NCI-H510A treated with DMSO at 0.1 percent for 48 hours (cell line): ENCODE measurements around the gene TRIM66.

Source experiments
- DNase-seq: peaks from one replicate; lab custom pipeline; 2025; lab: John Stamatoyannopoulos, UW

TRIM66 gene

DNA sequence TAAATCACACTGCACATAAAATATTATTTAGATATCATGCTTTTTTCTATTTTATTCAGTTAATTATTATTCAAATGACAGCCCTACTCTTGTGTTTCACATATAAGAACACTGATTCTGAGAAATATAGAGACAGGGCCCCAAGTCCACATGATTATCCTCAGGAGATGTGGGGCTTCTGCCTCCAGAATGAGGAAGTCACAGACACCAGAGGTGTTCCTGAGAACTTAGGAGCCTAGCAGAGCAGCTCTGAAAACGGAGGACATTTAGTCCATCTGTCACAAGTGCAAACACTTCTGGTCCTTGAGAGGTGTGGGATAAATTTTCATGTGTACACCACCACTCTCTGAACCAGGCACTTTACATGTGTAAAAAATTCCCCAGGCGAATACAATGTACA is 26.2 kb downstream of the TRIM66 start:
- peak; percentile 4 for DNase-seq

DNA sequence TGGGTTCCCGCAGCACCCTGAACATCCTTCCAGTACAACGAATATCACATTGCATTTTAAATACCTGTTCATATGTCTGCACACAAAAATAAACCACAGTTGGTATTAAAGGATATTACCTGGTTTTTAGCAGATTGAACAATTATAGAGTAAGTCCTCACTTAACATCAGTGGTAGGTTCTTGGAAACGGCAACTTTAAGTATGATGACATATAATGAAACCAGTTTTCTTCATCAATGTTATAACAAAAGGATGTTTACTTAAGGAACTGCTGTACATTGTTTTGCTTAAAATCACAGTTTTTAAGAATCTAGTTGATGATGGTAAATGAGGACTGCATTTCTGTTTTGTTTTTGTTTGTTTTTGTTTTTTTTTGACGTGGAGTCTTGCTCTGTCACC is 28.0 kb downstream of the TRIM66 start:
- no peak for DNase-seq

DNA sequence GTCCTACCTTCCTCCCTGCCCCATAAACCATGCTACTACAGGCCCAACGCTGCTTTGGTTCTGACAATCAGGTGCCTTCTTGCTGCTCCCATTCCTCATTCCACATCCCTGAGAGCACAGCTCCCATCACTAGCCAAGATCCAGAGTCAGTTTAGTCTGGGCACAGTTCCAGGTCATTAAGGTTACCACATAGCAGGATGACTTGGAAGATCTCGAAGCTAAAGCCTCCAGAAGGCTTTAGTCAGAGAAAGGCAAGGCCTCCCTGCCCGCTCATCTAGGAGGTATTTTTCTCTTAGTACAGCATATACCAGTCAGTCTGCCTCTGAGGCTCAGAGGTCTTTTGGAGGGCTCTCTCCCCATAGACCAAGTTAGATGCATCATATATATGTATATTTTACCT is 30.3 kb downstream of the TRIM66 start:
- DNase-seq: no peak

DNA sequence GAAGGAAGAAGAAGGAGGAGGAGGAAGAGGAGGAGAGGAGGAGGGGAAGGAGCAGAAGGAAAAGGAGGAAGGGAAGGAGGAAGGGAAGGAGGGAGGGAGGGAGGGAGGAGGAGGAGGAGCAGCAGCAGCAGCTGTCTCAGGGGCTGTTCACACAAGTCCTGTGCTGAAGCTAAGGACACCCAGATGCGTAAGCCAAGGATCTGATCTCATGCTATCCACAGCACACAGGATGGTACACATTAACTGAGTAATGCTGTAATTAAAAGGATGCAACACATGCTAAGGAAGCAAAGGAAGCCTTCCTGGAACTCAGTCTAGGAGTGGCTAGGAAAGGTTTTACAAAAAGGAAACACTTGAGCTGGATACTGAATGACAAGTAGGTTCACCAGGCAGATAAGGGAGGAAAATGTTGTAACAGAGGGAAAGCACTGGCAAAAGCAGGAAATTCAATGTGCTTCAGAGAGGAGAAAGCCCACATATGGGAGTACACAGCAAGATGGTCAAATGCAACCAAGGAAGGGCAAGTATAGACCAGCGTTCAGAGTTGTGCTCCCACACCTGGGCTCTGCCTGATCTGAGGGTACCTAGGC is 32.0 kb downstream of the TRIM66 start:
- DNase-seq: no peak

DNA sequence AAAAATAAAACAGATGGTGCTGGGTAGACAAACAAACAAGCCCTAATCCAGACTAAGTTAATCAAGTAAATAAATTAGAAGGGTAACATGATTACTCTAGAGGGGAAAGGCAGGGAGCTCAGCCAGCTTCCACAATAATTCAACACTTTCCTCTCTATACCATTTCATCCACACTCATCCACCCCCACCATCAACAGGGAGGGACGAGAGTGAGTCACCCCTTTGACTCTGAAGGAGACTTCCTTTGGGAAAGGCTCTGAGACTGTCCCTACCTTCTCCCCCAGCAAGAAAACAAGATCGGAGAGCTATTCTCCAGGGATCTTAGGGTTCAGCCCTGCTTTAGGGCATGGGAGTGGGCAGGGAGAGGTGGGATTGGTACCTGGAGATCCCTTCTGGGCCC is 33.1 kb downstream of the TRIM66 start:
- no peak for DNase-seq

DNA sequence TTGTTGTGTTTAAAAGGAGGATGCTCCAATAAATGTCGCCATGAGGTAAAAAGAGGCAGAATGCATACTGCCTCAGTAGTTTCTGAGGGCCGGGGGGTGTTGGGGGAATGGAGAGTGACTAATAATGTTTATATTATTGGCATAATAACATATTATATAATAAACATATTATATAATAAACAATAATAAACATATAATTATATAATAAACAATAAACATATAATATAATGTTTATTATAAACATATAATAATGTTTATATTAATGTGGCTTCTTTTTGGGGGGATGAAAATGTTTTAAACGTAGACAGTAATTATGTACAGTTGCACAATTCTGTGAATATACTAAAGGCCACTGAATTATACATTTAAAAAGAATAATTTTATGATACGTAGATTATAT is 35.6 kb downstream of the TRIM66 start:
- no peak for DNase-seq

DNA sequence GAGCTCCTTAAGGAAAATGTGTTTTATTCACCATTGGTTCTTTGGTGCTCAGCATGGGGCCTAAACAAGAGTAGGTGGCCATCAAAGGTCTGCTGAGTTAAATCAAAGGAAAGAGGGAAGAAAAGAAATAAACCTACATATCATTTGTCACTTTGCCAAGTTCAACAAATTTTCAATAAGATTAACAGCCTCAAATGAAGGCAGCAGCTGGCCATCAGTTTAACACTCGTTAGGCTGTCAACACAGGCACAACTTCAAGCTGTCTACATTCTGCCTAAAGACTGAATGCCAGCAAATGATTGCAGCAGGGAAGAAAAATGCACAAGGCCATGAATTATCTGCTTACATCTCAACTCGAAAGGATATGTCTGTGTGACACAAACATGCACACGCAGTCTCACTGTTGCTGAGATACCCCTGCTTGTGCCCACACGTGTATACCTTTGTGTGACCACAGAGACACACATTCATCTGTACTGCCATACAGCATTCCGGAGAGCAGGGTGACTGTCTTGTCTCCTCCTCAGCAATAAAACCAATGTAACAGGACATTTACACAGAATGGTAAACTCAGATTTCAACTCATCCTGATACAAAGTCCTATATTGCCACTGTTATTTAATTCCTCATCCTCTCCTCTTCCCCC is 40.1 kb downstream of the TRIM66 start:
- no peak for DNase-seq

DNA sequence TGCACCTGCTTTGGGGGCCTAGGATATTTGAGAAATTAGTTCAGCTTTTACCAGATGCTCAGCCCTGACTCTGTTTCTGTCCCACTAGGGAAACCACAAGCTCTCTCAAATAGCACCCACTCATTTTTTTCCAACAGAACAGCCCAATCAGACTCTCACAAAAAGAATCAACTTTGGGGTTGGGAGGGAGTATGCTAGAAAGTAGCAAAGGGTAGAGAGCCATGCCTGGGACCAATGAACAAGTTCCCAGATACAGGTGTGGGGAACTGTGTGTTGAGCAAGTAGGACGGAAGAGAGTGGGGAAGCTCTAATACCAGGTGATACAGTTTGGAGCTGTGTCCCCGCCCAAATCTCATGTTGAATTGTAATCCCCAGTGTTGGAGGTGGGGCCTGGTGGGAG is 41.1 kb downstream of the TRIM66 start:
- DNase-seq: no peak

DNA sequence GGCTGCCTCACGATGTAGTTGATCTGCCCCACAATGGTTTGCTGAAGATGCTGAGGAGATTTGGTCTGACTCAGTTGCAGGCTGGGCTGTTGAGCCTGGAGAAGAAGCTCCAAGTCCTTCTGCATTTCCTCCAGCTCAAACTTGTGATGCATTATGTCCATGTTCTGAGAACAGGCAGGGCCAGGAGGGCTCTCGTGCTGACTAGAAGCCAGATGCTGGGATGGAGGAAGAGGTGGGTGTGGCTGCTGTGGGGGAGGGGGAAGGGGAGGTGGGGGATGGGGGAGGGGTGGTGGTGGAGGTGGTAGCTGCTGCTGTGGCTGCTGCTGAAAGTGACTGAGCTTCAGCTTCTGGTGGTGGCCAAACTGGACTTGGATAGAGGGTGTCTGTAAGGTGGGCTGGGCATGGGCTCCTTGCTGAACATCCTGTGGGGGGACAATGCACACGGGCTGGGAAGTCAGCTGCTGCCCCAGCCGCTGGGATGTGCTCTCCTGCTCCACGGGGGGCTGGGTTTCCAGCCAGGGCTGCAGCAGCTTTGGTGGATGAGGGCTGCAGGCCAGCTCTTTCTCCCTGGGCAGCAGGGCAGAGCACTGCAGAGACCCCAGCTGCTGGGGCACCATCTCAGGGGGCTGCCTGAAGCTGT is 42.1 kb downstream of the TRIM66 start:
- no peak for DNase-seq

DNA sequence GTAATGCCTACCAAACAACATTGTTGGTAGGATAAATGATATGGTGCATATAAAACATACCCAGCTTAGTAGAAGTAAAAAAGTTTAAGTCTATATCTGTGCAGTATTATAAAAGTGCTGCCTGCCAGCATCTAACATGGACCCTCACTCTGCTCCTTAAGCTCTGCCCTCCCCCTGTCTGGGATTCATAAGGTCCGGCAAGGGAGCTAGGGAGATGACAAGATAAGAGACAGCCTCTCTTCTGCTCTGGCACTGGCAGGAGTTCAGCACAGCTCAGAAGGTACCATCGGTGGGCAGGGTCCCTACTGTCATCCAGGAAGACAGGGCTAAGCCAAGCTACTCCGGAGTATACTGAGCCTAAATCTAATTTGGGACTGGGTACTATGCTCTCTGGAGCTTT is 42.8 kb downstream of the TRIM66 start:
- no peak for DNase-seq

DNA sequence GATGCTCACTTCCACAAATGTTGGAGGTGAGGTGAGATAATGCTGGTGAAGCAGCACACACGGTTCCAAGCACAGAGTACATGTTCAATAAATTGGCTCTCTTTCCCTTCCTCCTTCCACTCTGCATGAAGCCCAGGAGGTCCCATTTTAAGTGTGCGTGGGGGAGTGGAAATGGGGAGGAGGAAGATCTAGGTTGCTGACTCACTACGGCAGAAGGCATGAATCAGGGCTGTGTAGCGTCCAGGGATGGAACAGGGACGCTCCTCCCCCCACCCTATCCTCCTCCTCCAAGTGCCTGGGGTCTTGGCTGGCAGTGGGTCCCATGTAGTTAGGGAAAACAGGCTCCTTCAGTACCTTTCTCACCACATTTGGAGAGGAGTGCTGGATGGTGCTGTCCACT is 44.2 kb downstream of the TRIM66 start:
- no peak for DNase-seq

DNA sequence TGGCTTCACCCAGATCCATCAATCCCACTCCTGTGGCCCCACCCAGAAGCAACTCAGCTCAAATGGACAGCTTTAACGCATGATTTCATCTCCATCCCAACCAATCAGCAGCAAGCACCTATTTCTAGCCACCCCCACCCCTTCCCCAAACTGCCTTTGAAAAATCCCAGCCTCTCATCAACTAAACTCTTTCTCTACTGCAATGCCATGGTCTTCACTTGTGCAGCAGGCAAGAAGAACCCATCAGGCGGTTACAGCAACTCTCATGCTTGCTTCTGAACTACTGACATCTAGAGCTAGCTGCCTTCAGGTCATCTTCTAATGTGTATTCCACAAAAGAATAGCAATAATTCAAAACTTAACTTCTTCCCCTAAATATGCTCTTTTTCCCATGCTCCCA is 46.3 kb downstream of the TRIM66 start:
- DNase-seq: no peak

DNA sequence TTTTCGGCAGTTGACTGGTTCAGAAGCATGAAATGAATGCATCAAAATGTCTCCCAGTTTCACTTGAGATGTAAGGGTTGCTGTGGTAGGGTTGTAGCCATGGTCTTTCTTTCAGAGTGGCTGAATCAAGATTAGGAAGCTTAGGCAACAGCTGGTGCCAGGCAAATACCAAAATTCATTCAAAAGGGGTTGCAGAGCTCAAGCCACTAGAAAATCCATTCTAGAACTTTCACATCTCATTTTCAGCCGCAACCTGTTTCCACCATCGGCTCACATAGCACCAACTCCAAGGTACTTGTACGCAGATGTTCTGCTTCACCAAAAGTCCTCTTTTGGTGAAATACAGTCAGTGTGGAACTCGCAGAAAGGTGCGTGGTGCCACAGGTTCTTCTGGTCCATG is 48.0 kb downstream of the TRIM66 start:
- DNase-seq: no peak

DNA sequence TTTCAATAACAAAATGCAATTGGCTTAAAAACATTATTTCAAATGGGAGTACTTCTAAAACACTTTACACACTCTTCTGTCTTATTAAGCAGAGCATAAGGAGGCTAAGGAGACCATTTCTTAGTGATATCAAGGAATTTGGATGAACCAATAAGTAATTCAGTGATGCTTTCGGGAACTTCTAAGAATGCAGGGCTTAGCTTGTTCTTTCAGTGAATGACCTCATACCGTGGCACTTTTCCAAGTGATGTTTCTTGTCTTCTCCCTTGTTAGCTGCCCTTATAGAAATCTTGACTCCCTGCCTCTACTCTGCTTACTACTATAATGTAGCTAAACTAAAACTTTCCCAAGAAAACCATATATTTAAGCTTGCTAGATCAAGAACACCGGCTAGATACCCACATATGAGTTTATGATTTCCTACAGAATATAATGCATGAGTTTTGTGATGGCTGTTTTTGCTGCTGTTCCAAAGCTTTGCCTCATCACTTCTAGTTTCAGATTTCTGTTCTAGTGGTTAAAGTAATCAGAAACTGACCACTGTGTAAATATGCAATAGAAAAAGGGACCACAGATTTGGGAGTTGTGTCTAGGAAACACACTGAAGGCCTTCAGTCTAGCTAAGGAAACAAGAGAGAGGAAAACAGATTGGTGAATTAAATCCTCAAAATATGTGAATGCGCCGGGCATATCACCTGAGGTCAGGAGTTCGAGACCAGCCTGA is 50.9 kb downstream of the TRIM66 start:
- no peak for DNase-seq

DNA sequence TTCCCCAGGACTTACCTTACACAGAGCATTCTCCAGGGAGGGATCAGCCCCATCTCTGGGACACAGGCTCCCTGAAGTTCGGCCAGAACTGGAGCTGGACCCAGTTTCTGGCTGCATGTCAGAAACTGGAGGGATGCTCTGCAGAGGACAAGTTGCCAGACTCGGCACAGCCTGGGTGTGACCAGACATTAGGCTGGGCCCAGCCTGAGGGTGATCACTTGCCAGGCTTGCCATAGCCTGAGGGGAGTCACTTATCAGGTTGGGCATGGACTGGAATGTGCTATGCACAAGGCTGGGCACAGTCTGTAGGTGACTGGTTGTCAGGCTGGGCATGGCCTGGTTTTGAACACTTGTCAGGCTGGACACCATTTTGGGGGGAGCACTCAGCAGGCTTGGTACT is 57.8 kb downstream of the TRIM66 start:
- no peak for DNase-seq

DNA sequence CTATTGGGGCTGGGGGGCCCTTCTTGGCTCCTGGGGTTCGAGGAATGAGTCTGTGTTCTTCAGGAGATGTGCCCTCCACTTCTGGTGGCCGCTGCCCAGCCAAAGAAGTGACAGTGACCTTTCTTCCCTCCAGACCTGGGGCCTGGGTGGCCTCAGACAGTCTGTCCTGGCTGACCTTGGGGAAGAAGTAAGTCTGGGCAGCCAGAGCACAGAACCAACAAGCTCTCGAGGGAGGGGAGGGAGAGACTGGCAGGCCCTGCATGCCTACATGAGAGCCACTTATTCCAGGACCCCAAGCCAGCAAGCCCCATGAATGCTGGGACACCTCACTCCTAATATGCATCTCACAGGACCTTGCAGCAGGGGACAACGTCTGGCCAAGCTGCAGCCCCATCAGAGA is 61.3 kb downstream of the TRIM66 start:
- no peak for DNase-seq

DNA sequence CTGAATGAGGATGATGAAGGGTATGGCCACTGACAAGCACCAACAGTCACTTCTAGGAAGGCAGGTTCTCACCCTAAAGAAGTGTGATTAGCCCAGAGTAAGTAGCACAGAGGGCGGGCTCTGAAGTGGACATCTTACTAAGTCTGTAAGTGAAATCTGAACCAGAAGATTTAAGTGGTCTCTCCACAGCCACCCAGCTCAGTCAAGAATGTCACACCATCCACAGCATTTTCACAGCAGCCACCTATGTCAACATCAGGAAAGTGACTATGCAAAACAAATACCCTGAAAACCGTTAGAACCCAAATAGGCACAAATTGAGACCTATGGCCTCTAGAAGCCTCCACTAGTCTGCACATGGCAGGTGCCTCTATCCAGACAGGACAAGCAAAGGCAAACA is 65.4 kb downstream of the TRIM66 start:
- DNase-seq: no peak

DNA sequence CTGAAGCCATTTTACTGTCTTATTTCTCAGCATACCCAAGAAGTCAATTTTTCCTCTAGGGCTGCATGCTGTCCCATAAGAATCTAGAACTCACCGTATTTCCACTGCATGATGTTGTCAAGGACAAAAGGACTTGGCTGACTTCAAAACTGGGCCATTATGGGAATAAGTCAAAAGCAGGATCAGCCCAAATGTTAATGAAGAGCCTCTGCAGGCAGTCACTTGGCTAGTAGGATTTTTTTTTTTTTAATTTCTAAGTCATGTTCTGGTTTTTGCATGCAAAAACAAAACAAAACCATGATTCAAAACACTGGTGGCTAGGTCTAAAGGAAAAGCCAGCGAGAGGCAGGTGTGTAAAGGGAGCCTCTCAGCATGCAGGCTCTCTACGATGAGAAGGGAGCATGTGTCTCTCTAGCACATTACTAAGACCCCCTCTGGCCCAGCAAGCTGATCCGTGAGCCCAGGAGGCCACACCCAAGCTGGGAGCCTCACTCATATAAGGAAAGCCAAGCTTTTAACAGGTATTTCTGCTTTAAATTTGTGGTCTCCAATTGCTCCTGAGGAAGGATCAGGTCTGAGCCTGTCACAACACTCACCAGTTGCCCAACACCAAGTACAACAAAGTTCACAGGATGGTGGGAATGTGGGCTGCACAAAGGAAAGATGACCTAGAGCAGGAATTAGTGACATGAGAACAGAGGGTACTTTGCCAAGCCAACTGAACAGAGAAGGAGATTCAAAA is 67.0 kb downstream of the TRIM66 start:
- DNase-seq: no peak

DNA sequence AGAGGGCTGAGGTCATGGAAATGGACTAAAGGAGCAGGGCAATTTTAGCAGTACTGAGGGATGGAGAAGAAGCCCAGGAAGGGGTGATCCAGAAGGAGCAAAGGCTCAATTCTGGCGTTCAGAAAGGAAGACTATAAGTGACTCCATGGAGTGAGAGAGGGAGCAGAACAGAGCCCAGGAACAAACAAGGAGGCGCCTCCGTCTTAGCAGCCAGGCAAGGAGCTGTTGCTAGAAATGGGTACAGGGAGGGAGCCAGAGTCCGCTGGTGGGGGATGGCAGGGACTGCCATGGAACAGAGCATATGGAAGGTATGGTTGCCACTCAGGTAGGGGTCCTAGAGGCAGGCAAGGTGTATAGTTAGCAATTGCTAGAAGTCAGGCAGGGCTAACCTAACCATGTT is 68.0 kb downstream of the TRIM66 start:
- DNase-seq: no peak

DNA sequence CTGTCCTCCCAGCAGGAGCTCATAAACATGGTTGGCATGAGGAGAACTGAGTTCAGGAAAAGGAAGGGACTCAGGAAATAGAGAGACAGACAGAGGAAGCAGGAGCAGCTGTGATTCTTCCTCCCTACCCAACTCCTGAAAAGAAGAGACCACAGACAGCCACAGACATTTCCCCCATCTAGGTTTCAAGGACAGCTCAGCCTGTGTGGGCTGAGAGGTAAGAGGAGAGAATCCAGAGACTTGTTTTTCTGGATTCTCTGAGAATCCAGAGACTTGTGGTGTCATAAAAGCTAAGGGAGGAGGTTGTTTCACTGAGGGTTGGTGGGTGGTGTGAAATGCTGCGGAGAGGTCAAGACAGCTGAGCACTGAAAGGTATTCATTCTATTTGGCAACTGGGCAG is 69.4 kb downstream of the TRIM66 start:
- no peak for DNase-seq

DNA sequence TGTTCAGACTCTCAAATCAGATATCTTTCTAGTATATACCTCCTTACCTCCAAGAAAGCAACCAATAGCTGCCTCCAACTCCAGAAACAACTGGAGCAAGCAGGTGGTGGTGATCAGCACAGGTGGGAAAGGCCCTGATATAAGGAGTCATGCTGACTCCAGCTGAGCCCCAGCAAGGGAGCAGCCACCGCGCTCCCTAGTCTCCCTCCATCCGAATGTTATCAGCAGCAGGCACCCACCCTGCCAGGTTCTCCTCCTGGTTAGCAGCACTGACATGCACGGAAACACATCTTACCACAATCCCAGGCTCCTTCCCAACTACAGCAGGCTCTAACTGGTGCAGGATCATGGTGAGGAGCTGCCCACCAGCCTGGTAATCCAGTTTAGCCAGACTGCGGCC is 69.9 kb downstream of the TRIM66 start:
- no peak for DNase-seq

DNA sequence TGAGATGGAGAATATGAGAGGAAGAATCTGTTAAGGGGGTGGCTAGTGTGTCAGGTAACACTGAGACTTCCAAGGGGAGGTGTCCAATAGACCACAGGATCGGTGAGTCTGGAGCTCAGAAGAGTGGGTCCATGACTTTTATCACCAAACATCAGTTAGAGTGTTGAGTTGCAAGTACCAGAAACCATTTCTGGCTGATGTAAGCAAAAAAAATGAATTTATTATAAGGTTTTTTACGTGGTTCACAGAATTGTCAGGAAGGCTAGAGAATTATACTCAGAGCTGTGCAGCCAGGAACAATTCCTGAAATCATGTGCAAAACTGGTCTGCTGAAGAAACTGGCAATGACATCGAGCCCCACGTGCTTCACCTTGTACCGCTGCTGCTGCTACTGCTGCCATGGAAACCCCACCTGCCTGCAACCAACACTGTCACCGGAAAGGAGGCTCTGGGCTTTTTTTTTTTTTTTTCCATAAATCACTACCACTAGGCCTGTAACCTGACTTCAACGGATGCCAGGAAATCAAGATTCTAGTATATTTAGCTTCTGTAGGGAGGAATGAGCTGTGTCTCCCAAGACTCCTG is 71.8 kb downstream of the TRIM66 start:
- no peak for DNase-seq
